ENCODE results near the gene REEP1.

The REEP1 gene

GRCh38 chr2:86224645-86225355, 112.6 kb downstream of the REEP1 start:
- TF ChIP-seq, protein P1, sequence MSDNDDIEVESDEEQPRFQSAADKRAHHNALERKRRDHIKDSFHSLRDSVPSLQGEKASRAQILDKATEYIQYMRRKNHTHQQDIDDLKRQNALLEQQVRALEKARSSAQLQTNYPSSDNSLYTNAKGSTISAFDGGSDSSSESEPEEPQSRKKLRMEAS (IDR thresholded peaks at IDR 0.05): no peak
- TF ChIP-seq CEBPB (IDR thresholded peaks at IDR 0.05): no peak
- TF ChIP-seq TAF1 (IDR thresholded peaks at IDR 0.05; ENCODE audit: low read depth): no peak
- no peak for TF ChIP-seq CREB1 (IDR thresholded peaks at IDR 0.05; ENCODE audit: low read depth)
- no peak for TF ChIP-seq TEAD4 (IDR thresholded peaks at IDR 0.05)
- TF ChIP-seq, protein P2, sequence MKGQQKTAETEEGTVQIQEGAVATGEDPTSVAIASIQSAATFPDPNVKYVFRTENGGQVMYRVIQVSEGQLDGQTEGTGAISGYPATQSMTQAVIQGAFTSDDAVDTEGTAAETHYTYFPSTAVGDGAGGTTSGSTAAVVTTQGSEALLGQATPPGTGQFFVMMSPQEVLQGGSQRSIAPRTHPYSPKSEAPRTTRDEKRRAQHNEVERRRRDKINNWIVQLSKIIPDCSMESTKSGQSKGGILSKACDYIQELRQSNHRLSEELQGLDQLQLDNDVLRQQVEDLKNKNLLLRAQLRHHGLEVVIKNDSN (IDR thresholded peaks at IDR 0.05): no peak
- no peak for TF ChIP-seq EP300 (IDR thresholded peaks at IDR 0.05; ENCODE audit: borderline replicate concordance)

DNA sequence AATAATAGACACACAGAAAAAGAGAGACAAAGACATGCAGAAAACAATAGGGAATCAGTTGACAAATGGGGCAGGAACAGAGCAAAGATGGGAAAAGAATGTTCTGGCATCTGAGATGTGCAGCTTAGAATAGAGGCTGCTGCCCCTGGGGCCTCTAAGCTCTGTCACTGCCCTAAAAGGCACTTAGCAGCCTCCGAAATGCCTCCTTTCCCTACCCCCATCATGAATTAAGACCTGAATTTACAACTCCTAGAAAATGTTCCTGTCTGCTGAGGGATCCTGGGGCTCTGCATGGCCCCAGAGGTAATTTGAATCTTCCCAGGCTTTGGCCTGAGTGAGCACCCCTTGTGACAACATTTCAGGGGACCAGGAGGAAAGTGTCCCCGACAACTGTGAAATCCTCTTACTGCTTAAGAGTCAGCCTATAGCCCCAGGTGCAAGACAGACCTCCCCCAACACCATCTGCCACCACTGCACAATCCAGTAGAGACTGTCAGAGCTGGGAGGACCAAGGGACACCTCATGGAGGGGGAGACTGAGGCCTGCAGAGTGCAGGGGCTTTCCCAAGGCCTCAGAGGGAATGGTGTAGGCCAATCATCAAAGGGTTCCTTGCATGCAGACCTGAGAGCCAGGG, 113.4 kb downstream of the REEP1 start:
- TF ChIP-seq TEAD4 (IDR thresholded peaks at IDR 0.05): no peak
- no peak for TF ChIP-seq CEBPB (IDR thresholded peaks at IDR 0.05)
- TF ChIP-seq TAF1 (IDR thresholded peaks at IDR 0.05; ENCODE audit: low read depth): no peak
- TF ChIP-seq, protein P2 (IDR thresholded peaks at IDR 0.05): no peak
- TF ChIP-seq EP300 (IDR thresholded peaks at IDR 0.05; ENCODE audit: borderline replicate concordance): no peak

DNA sequence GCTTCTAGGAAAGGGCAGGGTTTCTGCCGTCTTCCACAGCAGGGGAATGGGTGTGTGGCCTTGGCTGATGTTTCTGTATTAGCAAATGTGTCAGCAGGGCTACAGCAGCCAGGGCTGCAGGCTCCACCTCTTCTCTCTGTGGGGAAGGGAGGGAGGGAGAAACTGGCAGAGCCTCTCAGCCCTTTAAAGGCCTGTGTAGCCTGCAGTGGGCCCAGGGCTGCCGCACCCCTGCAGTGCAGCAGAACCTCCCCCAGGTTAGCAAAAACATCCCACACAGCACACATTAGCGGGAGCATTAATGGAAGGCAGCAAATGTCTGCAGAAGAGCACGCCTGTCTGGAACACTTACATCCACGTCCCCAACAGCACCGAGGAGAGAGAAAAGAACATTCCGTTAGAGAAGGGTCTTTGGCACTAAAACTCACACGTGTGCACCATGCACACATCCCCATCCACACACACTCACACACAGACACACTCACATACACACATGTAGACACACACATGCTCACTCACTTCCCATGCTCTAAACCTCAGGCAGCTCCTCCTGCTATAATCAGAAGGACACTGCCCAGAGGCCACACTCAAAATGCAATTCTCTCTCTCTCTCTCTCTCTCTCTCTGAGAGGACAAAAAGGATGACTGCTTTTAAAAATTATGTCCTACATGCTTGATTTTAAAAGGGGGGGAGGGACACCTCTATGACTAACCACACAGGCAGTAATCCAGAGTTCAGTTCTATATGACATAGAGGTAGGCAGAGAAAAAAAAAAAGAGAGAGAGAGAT, 114.1 kb downstream of the REEP1 start:
- TF ChIP-seq FOXM1 (IDR thresholded peaks at IDR 0.05; ENCODE audit: borderline replicate concordance, low read depth): no peak
- no peak for TF ChIP-seq EGR1 (IDR thresholded peaks at IDR 0.05)
- TF ChIP-seq ZBTB7A (IDR thresholded peaks at IDR 0.05; ENCODE audit: low read depth): no peak
- no peak for TF ChIP-seq EP300 (IDR thresholded peaks at IDR 0.05; ENCODE audit: borderline replicate concordance)
- no peak for TF ChIP-seq TAF1 (IDR thresholded peaks at IDR 0.05; ENCODE audit: low read depth)
- TF ChIP-seq YY1 (IDR thresholded peaks at IDR 0.05; ENCODE audit: low read depth): no peak
- no peak for TF ChIP-seq RAD21 (IDR thresholded peaks at IDR 0.05; ENCODE audit: low read depth)
- TF ChIP-seq CEBPB (IDR thresholded peaks at IDR 0.05): no peak
- TF ChIP-seq, protein P1 (IDR thresholded peaks at IDR 0.05): no peak
- no peak for TF ChIP-seq NFIC (IDR thresholded peaks at IDR 0.05)
- TF ChIP-seq, protein P3, sequence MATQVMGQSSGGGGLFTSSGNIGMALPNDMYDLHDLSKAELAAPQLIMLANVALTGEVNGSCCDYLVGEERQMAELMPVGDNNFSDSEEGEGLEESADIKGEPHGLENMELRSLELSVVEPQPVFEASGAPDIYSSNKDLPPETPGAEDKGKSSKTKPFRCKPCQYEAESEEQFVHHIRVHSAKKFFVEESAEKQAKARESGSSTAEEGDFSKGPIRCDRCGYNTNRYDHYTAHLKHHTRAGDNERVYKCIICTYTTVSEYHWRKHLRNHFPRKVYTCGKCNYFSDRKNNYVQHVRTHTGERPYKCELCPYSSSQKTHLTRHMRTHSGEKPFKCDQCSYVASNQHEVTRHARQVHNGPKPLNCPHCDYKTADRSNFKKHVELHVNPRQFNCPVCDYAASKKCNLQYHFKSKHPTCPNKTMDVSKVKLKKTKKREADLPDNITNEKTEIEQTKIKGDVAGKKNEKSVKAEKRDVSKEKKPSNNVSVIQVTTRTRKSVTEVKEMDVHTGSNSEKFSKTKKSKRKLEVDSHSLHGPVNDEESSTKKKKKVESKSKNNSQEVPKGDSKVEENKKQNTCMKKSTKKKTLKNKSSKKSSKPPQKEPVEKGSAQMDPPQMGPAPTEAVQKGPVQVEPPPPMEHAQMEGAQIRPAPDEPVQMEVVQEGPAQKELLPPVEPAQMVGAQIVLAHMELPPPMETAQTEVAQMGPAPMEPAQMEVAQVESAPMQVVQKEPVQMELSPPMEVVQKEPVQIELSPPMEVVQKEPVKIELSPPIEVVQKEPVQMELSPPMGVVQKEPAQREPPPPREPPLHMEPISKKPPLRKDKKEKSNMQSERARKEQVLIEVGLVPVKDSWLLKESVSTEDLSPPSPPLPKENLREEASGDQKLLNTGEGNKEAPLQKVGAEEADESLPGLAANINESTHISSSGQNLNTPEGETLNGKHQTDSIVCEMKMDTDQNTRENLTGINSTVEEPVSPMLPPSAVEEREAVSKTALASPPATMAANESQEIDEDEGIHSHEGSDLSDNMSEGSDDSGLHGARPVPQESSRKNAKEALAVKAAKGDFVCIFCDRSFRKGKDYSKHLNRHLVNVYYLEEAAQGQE (IDR thresholded peaks at IDR 0.05; ENCODE audit: low read depth): no peak
- TF ChIP-seq, protein P2 (IDR thresholded peaks at IDR 0.05): no peak
- TF ChIP-seq TEAD4 (IDR thresholded peaks at IDR 0.05): no peak
- no peak for TF ChIP-seq TCF12 (IDR thresholded peaks at IDR 0.05; ENCODE audit: low read depth)
- TF ChIP-seq CREB1 (IDR thresholded peaks at IDR 0.05; ENCODE audit: low read depth): no peak

DNA sequence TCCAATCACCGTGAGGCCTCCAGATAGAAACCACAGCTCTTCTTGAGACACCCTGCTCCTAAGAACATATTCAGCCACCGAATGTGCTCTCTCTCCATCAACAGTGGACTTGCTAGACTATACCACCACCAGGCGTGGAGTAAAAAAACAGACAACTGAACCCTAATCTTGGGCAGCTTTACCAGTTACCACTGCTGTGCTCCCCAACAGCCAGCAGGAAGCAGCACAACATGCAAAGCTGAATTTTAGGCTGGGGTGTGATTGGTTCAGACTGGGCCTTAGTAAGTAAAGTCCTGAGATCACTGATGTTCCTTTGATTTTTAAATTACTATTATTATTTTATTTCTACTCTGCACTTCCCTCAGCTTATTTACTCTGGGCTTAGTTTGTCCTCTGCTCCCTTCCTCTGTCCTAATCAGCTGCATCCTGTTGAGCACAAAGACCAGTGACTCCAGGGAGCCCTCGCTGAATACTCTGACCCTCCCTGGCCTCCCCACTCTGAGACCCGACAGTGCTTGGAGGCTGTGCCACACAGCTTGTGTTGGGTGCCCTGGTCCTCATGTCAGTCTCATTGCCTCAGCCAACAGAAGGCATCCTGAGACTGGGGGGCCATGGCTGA, 116.3 kb downstream of the REEP1 start:
- TF ChIP-seq TEAD4 (IDR thresholded peaks at IDR 0.05): no peak
- TF ChIP-seq RAD21 (IDR thresholded peaks at IDR 0.05; ENCODE audit: low read depth): peak; percentile 86

- TF ChIP-seq, protein P3 (IDR thresholded peaks at IDR 0.05; ENCODE audit: low read depth): no peak
- TF ChIP-seq TAF1 (IDR thresholded peaks at IDR 0.05; ENCODE audit: low read depth) (no peak), RAD21 (IDR thresholded peaks at IDR 0.05; ENCODE audit: low read depth) (no peak), CEBPB (IDR thresholded peaks at IDR 0.05) (no peak), TCF12 (IDR thresholded peaks at IDR 0.05; ENCODE audit: low read depth) (no peak), NFIC (IDR thresholded peaks at IDR 0.05) (no peak)
These were observed 117.5 kb downstream of the REEP1 start for GRCh38 chr2:86219896-86220295.
